K562 (cell line): ENCODE data around the gene WDR47. TPM values are rescaled to one million over a fixed set of nuclear protein-coding genes. Genes with fewer than 3 reads are reported as not detected.

Experiments used
- ARID3B ChIP-seq: fragments of 250-450 bp; sonication (Bioruptor Pico); IDR thresholded peaks from 2 replicates; pipeline ENCODE4 v1.4.0; 2020; ENCODE audit warnings: borderline replicate concordance
- ELF4 ChIP-seq: fragments of 450-650 bp; formaldehyde crosslinking; IDR thresholded peaks from 2 replicates; pipeline ENCODE4 v1.4.0; 2022; ENCODE audit warnings: missing genetic modification characterization
- FOSL1 ChIP-seq: fragments of 200-800 bp; sonication (Bioruptor generic); conservative IDR thresholded peaks from 2 replicates; pipeline ENCODE4 v1.6.1; 2016; ENCODE audit warnings: missing genetic modification characterization, missing compliant biosample characterization
- FOXM1 ChIP-seq, 2 experiments: fragments of 450-650 bp in 1 of 2; sonication (generic) in 1 of 2; formaldehyde crosslinking in 1 of 2; IDR thresholded peaks; 2 replicates each; pipeline versions ENCODE4 v1.6.1 to v1.9.0; 2017 to 2022; ENCODE audit warnings: low read depth in 2 of 2, mild to moderate bottlenecking in 2 of 2, missing genetic modification reagents in 1 of 2, moderate library complexity in 1 of 2
- HDAC3 ChIP-seq: fragments of 450-650 bp; IDR thresholded peaks from 2 replicates; pipeline ENCODE4 v1.6.1; 2018; ENCODE audit warnings: borderline replicate concordance, mild to moderate bottlenecking, moderate library complexity; ENCODE audit not compliant: partially characterized antibody
- MYNN ChIP-seq, 2 experiments: sonication (generic); formaldehyde crosslinking in 1 of 2; IDR thresholded peaks; 2 replicates each; pipeline versions ENCODE4 v1.5.0 to v1.6.1; 2016 to 2020; ENCODE audit warnings: antibody characterized with exemption in 1 of 2, missing genetic modification reagents in 1 of 2
- NFRKB ChIP-seq: fragments of 450-650 bp; IDR thresholded peaks from 2 replicates; pipeline ENCODE4 v1.6.1; 2016; ENCODE audit warnings: low read depth
- PHF8 ChIP-seq: fragments of 200-600 bp; sonication (generic); IDR thresholded peaks from 2 replicates; pipeline ENCODE4 v1.6.1; 2012; ENCODE audit warnings: mixed run types, mild to moderate bottlenecking, inconsistent platforms, low read length, moderate library complexity, borderline replicate concordance
- POLR2AphosphoS2 ChIP-seq: IDR thresholded peaks from 2 replicates; pipeline ENCODE4 v1.6.1; 2012; ENCODE audit warnings: low read length, improper control_type of control experiment
- TCF3 ChIP-seq: sonication (generic); formaldehyde crosslinking; IDR thresholded peaks from 2 replicates; pipeline ENCODE4 v1.4.0; 2020; ENCODE audit warnings: mild to moderate bottlenecking, missing genetic modification reagents
- ZBTB17 ChIP-seq: fragments of 450-650 bp; formaldehyde crosslinking; IDR thresholded peaks from 2 replicates; pipeline ENCODE4 v1.4.0; 2020; ENCODE audit warnings: mild to moderate bottlenecking
- ZNF655 ChIP-seq: fragments of 250-450 bp; sonication (Bioruptor Pico); IDR thresholded peaks from 2 replicates; pipeline ENCODE4 v1.5.0; 2021
- ZNF77 ChIP-seq: fragments of 250-450 bp; sonication (Bioruptor Pico); IDR thresholded peaks from 2 replicates; pipeline ENCODE4 v1.5.0; 2020
- ZNF778 ChIP-seq: fragments of 450-650 bp; formaldehyde crosslinking; IDR thresholded peaks from 2 replicates; pipeline ENCODE4 v1.4.0; 2020; ENCODE audit warnings: mild to moderate bottlenecking, moderate library complexity
- polyA plus RNA-seq, 8 experiments: library from polyadenylated mRNA; depleted of rRNA in 4 of 8; stranded (reverse) in 5 of 8; unstranded in 3 of 8; fragments of >200 nt; fragmentation: Nextera tagmentation in 2 of 8; fragmentation: Illumina TruSeq in 1 of 8; extraction: Ambion mirVana in 2 of 8; extraction: Trizol in 1 of 8; gene quantifications; 2 replicates each; pipeline versions ENCODE4 v1.2.1 to v1.2.3, GENCODE V29; 2011 to 2014; ENCODE audit warnings: inconsistent platforms in 1 of 8, missing spikeins in 1 of 8
- total RNA-seq, 7 experiments: library from RNA; depleted of rRNA in 6 of 7; stranded (reverse); fragments of >200 nt in 6 of 7; fragmentation: Illumina TruSeq in 2 of 7; extraction: Trizol in 2 of 7; gene quantifications; 2 replicates each; pipeline versions ENCODE4 v1.2.1 to v1.2.3, GENCODE V29; 2011 to 2021; ENCODE audit warnings: low replicate concordance in 1 of 7
- TF ChIP-seq, protein P1 (sequence below): sonication (generic); formaldehyde crosslinking; IDR thresholded peaks from 2 replicates; pipeline ENCODE4 v1.8.0; 2022; ENCODE audit warnings: missing genetic modification reagents, mild to moderate bottlenecking, moderate library complexity, borderline replicate concordance
- TF ChIP-seq, protein P2 (sequence below): fragments of 250-450 bp; sonication (Bioruptor Pico); IDR thresholded peaks from 2 replicates; pipeline ENCODE4 v1.6.1; 2021; ENCODE audit warnings: mild to moderate bottlenecking

Gene WDR47
- total and polyA plus RNA-seq, 9 of the 15 experiments (the other 6 are each of a cell fraction or from before 2014, with no cell fraction given) = 1.3 to 10.1 (median 4.9) TPM

GRCh38 chr1:109089242-109090015 is 47.5 kb upstream of the WDR47 start (continued):
- no peak for TF ChIP-seq ARID3B
- peak; percentile 75; the same call in 1 of the 2 replicates for TF ChIP-seq ZBTB17
- peak; percentile 75 for TF ChIP-seq MYNN (IDR thresholded peaks at IDR 0.05)
- TF ChIP-seq MYNN (CRISPR knock-in tag; IDR thresholded peaks at IDR 0.05) = no peak
- TF ChIP-seq, protein P1, sequence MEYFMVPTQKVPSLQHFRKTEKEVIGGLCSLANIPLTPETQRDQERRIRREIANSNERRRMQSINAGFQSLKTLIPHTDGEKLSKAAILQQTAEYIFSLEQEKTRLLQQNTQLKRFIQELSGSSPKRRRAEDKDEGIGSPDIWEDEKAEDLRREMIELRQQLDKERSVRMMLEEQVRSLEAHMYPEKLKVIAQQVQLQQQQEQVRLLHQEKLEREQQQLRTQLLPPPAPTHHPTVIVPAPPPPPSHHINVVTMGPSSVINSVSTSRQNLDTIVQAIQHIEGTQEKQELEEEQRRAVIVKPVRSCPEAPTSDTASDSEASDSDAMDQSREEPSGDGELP (CRISPR knock-in tag) = no peak
- TF ChIP-seq FOSL1 = no peak
- no peak for TF ChIP-seq POLR2AphosphoS2
- TF ChIP-seq ZNF77 = no peak
- peak; percentile 35 for TF ChIP-seq NFRKB
- TF ChIP-seq HDAC3 = peak; percentile 10
- no peak for TF ChIP-seq ZNF655 (CRISPR knock-in tag)
- peak; percentile 78; the same call in 1 of the 2 replicates for TF ChIP-seq ELF4 (CRISPR knock-in tag)
- TF ChIP-seq, protein P2, sequence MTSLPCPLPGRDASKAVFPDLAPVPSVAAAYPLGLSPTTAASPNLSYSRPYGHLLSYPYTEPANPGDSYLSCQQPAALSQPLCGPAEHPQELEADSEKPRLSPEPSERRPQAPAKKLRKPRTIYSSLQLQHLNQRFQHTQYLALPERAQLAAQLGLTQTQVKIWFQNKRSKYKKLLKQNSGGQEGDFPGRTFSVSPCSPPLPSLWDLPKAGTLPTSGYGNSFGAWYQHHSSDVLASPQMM (CRISPR knock-in tag) = no peak
- TF ChIP-seq TCF3 (CRISPR knock-in tag) = 0 out of 2 replicates have a peak, but pooled peaks have one; percentile 6
- peak; percentile 68; the same call in 1 of the 2 replicates for TF ChIP-seq ZNF778 (CRISPR knock-in tag)
- TF ChIP-seq FOXM1 (IDR thresholded peaks at IDR 0.05; ENCODE audit: low read depth) = 0 out of 2 replicates have a peak, but pooled peaks have one; percentile 20
- TF ChIP-seq FOXM1 (CRISPR knock-in tag; IDR thresholded peaks at IDR 0.05; ENCODE audit: low read depth) = no peak
- no peak for TF ChIP-seq PHF8
